Omental fat pad (tissue), 4 donors: ENCODE measurements around the gene KCNMB2. TPM values are rescaled to one million over a fixed set of nuclear protein-coding genes. Genes with fewer than 3 reads are reported as not detected.
"Not testable (repeated sequence)": the region's sequence is repeated elsewhere in the genome, so short reads cannot be mapped to it uniquely, and the experiment has no call there.

Source experiments
- ATAC-seq: fragments of 150-250 bp; one replicate; pipeline ENCODE4 v1.9.1; 2016; ENCODE audit warnings: mild to moderate bottlenecking, moderate library complexity; ENCODE audit not compliant: low FRiP score
- DNase-seq: peaks from one replicate; pipeline ENCODE4 v3.0.0-alpha.2; 2019; ENCODE audit warnings: low spot score
- total RNA-seq, 4 donors: library from RNA; depleted of rRNA; stranded (reverse); fragments of >200 nt; gene quantifications; one replicate each; pipeline ENCODE4 v1.1.0, GENCODE V29; 2016
- TF ChIP-seq, protein P1 (sequence below), 3 donors: fragments of 450-650 bp; IDR thresholded peaks; one replicate each; pipeline ENCODE4 v1.5.1; 2016 to 2017; ENCODE audit warnings: antibody characterized with exemption in 3 of 3, mild to moderate bottlenecking in 3 of 3, moderate library complexity in 2 of 3

The KCNMB2 gene
- total RNA-seq, 4 donors from 2014 or later: 0.24 to 0.65 TPM; not detected in 2

DNA sequence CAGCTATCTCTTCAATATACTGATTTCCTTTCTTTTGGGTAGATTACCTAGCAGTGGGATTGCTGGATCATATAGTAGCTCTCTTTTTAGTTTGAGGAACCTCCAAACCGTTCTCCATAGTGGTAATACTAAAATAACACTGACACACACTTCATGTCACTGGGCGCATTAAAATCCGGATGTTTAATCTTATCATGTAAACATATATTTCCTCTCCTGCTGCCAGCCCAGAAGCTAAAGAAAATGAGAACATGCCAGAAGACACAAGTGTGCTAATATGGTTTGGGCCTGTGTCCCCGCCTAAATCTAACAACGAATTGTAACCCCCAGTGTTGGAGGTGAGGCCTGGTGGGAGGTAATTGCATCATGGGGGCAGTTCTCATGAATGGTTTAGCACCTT, 23.6 kb upstream of the KCNMB2 start:
- TF ChIP-seq, protein P1, sequence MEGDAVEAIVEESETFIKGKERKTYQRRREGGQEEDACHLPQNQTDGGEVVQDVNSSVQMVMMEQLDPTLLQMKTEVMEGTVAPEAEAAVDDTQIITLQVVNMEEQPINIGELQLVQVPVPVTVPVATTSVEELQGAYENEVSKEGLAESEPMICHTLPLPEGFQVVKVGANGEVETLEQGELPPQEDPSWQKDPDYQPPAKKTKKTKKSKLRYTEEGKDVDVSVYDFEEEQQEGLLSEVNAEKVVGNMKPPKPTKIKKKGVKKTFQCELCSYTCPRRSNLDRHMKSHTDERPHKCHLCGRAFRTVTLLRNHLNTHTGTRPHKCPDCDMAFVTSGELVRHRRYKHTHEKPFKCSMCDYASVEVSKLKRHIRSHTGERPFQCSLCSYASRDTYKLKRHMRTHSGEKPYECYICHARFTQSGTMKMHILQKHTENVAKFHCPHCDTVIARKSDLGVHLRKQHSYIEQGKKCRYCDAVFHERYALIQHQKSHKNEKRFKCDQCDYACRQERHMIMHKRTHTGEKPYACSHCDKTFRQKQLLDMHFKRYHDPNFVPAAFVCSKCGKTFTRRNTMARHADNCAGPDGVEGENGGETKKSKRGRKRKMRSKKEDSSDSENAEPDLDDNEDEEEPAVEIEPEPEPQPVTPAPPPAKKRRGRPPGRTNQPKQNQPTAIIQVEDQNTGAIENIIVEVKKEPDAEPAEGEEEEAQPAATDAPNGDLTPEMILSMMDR (IDR thresholded peaks at IDR 0.05): no peak
- ATAC-seq (no peak), DNase-seq (no peak)

- DNase-seq: no peak
- TF ChIP-seq, protein P1 (IDR thresholded peaks at IDR 0.05): no peak
- ATAC-seq: no peak
These were observed 22.5 kb upstream of the KCNMB2 start for GRCh38 chr3:178513546-178514380.

DNA sequence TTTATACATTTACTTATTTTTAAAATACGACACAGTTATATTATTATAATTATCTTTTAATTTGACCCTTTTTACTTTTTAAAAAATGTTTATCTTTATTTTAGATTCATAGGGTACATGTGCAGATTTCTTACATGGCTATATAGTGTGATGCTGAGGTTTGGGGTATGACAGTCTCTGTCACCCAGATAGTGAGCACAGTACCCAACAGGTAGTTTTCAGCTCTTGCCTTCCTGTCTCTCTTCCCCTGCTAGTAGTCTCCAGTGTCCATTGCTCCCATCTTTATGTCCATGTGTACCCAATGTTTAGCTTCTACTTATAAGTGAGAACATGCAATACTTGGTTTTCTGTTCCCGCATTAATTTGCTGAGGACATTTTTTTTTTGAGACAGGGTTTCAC, 21.8 kb upstream of the KCNMB2 start:
- DNase-seq (no peak), ATAC-seq (no peak)
- TF ChIP-seq, protein P1 (IDR thresholded peaks at IDR 0.05): no peak

GRCh38 chr3:178515076-178515744, 21.0 kb upstream of the KCNMB2 start:
- ATAC-seq, DNase-seq: not testable (repeated sequence)

GRCh38 chr3:178517665-178518334, 18.4 kb upstream of the KCNMB2 start:
- TF ChIP-seq, protein P1 (IDR thresholded peaks at IDR 0.05): no peak
- no peak for ATAC-seq

GRCh38 chr3:178518660-178519396, 17.4 kb upstream of the KCNMB2 start:
- TF ChIP-seq, protein P1 (IDR thresholded peaks at IDR 0.05): no peak
- no peak for DNase-seq
- no peak for ATAC-seq

More at GRCh38 chr3:178517665-178518334, 18.4 kb upstream of the KCNMB2 start:
- no peak for DNase-seq

- TF ChIP-seq, protein P1 (IDR thresholded peaks at IDR 0.05): no peak
- DNase-seq (no peak), ATAC-seq (no peak)
These were observed 16.5 kb upstream of the KCNMB2 start for GRCh38 chr3:178519701-178520100.
